NOMO-1 (cell line): Measurements from ENCODE around the gene NOP9.
A peak's percentile ranks its signal among the peaks of the same experiment; 100 is the strongest.

Source experiments
- DNase-seq, 2 experiments: peaks; one replicate each; lab custom pipeline; 2025; ENCODE audit not compliant: unreplicated experiment in 2 of 2; lab: John Stamatoyannopoulos, UW

Gene NOP9

DNA sequence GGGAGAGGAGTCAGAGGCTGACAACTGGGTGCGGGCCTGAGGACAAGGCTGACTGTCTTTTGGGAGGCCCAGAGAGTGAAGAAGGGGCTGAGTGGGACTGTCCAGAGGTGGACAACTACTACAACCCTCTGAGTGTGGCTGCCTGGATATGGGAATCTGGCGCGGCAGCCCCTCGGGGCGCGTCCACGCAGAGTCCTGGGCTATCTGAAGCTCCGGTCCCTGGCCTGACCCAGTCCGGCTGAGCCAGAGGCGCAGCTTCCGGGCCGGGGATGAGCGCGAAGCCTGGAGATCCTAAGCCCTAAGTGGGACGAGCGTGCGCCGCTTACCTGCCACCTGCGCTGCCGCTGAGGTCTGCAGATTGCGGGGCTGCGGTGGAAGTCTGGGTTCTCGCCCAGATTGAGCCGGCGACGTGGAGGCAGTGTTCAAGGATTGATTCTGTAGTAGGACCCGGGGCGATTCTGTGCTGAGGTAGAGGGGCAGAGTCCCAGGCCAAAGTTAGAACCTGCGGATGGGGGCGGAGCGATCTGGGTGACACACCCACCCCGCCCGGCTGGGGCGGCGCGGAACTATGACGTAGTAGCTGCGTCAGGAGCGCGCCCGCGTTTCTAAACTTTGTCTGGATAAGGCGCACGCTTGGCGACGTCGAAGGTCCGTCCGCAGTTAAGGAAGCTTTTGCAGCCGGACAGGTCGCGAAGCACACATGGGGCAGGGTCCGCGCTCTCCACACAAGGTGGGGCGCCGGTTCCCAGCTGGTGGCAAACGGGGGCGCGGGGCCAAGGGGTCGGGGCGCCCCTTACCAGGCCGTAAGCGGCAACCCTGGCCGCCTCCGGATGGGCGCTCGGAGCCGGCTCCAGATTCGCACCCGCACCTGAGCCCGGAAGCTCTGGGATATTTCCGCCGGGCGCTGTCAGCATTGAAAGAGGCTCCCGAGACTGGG lies at the start of gene NOP9, which contains the start of gene DHRS1:
NOP9 (plus strand) TSS at position 596 of the 937 bp plus-strand sequence; CDS start at position 701, 105 bp downstream.
DHRS1 (minus strand) TSS at position 526 of the 937 bp plus-strand sequence. CDS start 674 bp downstream, outside the sequence.
- peak; percentile 83 to 88 for DNase-seq

DNA sequence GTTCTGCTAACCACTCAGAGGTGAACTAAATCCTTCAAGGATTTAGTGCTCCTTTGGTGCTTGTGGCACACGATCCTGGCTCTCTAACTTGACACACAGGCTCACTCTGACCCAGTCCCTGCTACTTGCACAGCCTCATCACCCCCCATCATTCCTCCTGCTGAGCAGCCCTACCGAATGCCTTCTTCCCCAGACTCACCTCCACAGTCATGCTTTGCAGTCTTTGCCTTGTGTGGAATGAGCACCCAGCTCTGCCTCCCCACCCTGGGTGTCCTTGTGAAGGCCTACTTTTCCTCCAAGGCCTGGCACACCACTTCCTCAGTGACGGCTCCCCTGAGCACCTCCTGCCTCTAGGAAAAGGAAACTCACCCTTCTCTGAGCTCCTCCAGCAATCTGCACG lies 49.3 kb upstream of the NOP9 start:
- no peak for DNase-seq

GRCh38 chr14:24251880-24252288 lies 47.8 kb upstream of the NOP9 start:
- DNase-seq = no peak

GRCh38 chr14:24252289-24253124 lies 47.1 kb upstream of the NOP9 start:
- DNase-seq = no peak

DNA sequence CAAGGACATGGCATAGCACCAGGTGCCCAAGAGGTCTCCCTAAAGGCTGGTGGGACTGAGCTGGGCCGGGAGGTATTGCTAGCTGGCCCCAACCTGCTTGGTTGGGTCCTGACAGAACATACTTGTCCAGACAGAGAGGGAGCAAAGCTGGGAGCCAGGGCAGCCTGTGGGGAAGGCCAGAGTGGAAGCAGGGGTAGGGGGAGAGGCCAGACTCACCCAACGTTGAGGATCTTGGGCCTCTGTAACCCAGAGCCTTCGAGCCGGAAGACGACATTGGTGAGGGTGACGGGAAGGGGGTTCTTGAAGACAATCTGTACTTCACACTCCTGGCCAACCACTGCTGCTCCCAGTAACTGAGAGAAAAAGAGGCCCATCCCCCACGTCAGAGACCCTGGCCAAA lies 45.7 kb upstream of the NOP9 start:
- no peak for DNase-seq

GRCh38 chr14:24254630-24255392 lies 44.8 kb upstream of the NOP9 start:
- DNase-seq = no peak

DNA sequence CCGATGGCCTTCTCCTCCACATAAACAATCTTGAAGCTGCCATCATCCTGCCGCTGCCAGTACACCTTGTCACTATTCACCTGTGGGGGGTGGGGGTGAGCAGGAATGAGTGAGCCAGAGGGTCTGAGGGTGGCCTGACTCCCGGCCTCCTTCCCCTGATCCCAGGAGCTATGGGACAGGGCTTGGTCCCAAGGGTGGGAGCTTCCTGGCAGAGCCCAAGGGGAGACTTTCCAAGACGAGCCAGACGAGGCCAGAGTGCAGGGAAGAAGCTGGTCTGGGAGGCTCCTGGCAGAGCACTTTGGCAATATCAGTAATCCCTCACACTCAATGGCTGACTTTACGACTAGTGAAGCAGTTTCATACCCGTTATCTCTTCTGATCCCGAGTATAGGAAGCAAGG lies 44.2 kb upstream of the NOP9 start:
- no peak for DNase-seq

DNA sequence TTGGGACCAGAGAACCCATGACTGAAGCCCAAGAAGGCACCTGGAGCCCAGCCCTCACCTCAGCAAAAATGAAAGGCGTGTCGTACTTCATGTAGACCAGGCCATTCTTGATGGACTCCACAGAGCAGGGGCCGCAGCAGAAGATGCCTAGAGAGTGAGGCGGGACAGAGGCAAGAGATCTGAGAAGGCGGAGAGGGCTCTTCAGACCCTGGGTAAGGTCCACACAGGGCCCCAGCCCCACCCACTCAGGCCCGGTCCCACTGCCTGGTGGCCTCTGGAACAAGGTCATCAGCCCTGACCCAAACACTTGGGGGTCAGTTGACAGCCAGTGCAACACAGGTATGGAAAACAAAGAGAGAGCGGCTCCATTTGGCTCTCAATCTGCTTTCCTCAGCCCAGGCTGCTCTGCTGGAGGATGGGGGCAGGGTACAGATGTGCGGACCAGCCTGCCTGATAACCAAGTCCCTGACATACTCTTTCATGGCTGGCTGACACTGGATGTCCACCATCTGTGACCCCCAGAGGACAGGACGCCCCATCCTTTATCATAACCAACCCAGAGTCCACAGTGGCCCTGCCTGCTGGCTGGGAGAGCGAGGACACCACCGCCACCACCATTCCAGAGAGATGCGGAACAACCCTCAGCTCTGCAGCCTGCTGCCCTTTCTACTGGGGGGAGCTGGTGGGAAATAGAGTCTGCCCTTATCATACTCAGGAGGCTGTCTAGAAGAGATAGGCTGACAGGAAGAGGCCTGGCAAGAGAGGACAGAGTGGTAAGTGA lies 43.5 kb upstream of the NOP9 start:
- no peak for DNase-seq

- DNase-seq = no peak
Measured at GRCh38 chr14:24256960-24257359, 42.7 kb upstream of the NOP9 start.

GRCh38 chr14:24258119-24258518 lies 41.5 kb upstream of the NOP9 start:
- DNase-seq = no peak

GRCh38 chr14:24258548-24259265 lies 40.9 kb upstream of the NOP9 start:
- DNase-seq = no peak

GRCh38 chr14:24259282-24260025 lies 40.2 kb upstream of the NOP9 start:
- DNase-seq = no peak

DNA sequence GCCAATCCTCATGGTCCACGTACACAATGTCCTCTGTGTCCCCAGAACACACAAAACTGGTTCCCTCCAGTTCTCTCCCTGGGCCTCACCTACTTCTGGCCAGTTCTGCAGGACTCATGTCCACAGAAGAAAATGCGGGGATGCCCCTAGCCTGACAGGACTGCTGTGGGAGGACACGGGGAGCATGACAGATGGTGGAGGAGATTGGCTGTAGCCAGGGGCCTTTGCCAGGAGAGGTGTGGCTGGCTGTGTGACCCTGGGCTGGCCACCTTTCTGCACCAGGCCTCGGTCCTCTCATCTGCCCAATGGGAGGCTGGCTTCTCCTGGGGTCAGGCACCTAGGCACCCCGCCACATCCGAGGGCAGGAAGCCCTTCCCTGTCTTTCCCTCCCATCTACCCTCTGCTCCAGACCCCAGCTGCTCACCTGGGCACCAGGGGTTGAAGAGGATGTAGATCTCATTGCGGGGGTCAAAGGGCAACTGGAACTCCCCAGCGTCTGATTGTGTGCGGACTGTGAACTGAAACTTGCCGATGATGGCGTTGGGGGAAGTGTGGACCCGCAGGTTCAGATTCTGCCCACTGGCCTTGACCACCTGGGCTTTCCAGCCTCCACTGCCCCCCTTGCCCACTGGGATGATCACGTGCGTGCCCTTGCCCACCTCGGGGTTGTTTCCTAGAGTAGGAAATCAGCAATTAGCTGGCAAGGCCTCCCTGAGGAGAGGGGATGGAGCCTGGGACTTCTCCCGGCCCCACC lies 39.4 kb upstream of the NOP9 start:
- DNase-seq = no peak

GRCh38 chr14:24260780-24261157 lies 38.9 kb upstream of the NOP9 start:
- no peak for DNase-seq

DNA sequence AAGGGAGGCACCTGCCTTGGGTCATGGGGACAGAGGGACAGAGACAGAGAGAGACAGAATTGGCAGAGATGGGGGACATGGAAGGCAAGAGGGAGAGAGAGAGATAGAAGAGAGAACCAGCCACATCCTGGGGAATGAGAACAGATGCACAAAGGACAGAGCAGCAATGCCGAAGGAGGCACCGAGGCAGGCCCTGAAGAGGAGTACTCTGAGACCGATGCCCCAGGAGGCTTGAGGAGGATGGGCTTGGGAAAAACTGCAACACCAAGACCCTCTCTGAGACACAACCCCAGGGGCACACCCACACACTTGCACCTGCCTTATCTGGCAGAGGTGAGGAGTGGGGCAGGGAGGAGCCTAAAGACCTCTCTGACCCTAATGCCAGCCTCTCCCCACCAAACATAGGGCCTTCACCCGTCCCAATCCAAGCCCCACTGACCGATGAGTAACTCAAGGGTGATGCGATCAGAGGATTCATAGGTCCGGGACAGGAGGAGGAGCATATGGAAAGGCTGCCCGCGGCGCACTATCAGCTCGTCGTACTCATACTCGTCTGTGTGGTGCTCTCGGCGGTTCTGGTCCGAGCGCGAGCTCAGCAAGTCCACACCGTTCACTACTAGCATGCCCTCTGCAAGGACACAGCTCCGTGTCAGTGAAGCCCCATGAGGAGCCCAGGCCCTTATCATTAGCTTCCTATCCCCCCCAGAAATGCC lies 38.2 kb upstream of the NOP9 start:
- no peak for DNase-seq

- DNase-seq = no peak
Measured at GRCh38 chr14:24261969-24262327, 37.7 kb upstream of the NOP9 start.
